Measurements from ENCODE around the gene CNTNAP2.

DNA sequence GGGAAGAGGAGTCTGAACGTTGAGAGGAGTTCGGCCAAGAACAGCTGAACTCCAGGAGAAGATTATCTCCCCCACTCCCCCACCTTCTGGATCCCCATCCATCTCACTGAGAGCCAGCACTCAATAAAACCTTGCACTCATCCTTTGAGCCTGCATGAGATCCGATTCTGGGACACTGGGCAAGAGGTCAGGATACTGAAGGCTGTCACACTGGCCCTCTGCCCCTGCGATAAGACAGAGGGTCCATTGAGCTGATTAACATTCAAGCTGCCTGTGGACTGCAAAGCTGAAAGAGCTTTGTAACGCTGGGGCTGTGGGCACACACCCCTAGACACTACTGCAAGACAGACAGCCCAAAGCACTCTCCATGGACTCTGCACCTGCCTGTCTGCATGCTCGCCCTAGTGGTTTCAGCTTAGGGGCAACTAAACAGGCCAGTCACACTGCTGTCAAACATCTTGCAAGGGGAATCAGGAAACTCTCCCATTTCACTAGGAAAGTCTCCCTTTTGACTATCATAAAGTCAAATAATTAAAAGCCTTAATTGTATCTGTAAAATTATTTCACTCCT lies 42.3 kb upstream of the CNTNAP2 start:
- TF ChIP-seq, protein P1, sequence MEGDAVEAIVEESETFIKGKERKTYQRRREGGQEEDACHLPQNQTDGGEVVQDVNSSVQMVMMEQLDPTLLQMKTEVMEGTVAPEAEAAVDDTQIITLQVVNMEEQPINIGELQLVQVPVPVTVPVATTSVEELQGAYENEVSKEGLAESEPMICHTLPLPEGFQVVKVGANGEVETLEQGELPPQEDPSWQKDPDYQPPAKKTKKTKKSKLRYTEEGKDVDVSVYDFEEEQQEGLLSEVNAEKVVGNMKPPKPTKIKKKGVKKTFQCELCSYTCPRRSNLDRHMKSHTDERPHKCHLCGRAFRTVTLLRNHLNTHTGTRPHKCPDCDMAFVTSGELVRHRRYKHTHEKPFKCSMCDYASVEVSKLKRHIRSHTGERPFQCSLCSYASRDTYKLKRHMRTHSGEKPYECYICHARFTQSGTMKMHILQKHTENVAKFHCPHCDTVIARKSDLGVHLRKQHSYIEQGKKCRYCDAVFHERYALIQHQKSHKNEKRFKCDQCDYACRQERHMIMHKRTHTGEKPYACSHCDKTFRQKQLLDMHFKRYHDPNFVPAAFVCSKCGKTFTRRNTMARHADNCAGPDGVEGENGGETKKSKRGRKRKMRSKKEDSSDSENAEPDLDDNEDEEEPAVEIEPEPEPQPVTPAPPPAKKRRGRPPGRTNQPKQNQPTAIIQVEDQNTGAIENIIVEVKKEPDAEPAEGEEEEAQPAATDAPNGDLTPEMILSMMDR (tag by site-specific recombination; IDR thresholded peaks at IDR 0.05), result no peak
- TF ChIP-seq, protein P2, sequence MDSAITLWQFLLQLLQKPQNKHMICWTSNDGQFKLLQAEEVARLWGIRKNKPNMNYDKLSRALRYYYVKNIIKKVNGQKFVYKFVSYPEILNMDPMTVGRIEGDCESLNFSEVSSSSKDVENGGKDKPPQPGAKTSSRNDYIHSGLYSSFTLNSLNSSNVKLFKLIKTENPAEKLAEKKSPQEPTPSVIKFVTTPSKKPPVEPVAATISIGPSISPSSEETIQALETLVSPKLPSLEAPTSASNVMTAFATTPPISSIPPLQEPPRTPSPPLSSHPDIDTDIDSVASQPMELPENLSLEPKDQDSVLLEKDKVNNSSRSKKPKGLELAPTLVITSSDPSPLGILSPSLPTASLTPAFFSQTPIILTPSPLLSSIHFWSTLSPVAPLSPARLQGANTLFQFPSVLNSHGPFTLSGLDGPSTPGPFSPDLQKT (IDR thresholded peaks at IDR 0.05; ENCODE audit: borderline replicate concordance, low read depth, low read length), result no peak
- TF ChIP-seq ZNF274 (IDR thresholded peaks at IDR 0.05; ENCODE audit: low read length) (no peak), ZNF274 (tag by site-specific recombination; IDR thresholded peaks at IDR 0.05; ENCODE audit: borderline replicate concordance) (no peak), ZNF114 (tag by site-specific recombination; IDR thresholded peaks at IDR 0.05) (no peak), ZNF184 (tag by site-specific recombination; IDR thresholded peaks at IDR 0.05) (no peak), TCF7L2 (IDR thresholded peaks at IDR 0.05; ENCODE audit: borderline replicate concordance, low read depth, low read length) (no peak), ZNF138 (tag by site-specific recombination; IDR thresholded peaks at IDR 0.05; ENCODE audit: borderline replicate concordance) (no peak), ZNF785 (tag by site-specific recombination; IDR thresholded peaks at IDR 0.05) (no peak)
- TF ChIP-seq, protein P3, sequence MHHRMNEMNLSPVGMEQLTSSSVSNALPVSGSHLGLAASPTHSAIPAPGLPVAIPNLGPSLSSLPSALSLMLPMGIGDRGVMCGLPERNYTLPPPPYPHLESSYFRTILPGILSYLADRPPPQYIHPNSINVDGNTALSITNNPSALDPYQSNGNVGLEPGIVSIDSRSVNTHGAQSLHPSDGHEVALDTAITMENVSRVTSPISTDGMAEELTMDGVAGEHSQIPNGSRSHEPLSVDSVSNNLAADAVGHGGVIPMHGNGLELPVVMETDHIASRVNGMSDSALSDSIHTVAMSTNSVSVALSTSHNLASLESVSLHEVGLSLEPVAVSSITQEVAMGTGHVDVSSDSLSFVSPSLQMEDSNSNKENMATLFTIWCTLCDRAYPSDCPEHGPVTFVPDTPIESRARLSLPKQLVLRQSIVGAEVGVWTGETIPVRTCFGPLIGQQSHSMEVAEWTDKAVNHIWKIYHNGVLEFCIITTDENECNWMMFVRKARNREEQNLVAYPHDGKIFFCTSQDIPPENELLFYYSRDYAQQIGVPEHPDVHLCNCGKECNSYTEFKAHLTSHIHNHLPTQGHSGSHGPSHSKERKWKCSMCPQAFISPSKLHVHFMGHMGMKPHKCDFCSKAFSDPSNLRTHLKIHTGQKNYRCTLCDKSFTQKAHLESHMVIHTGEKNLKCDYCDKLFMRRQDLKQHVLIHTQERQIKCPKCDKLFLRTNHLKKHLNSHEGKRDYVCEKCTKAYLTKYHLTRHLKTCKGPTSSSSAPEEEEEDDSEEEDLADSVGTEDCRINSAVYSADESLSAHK (tag by site-specific recombination; IDR thresholded peaks at IDR 0.05), result no peak
- TF ChIP-seq, protein P4, sequence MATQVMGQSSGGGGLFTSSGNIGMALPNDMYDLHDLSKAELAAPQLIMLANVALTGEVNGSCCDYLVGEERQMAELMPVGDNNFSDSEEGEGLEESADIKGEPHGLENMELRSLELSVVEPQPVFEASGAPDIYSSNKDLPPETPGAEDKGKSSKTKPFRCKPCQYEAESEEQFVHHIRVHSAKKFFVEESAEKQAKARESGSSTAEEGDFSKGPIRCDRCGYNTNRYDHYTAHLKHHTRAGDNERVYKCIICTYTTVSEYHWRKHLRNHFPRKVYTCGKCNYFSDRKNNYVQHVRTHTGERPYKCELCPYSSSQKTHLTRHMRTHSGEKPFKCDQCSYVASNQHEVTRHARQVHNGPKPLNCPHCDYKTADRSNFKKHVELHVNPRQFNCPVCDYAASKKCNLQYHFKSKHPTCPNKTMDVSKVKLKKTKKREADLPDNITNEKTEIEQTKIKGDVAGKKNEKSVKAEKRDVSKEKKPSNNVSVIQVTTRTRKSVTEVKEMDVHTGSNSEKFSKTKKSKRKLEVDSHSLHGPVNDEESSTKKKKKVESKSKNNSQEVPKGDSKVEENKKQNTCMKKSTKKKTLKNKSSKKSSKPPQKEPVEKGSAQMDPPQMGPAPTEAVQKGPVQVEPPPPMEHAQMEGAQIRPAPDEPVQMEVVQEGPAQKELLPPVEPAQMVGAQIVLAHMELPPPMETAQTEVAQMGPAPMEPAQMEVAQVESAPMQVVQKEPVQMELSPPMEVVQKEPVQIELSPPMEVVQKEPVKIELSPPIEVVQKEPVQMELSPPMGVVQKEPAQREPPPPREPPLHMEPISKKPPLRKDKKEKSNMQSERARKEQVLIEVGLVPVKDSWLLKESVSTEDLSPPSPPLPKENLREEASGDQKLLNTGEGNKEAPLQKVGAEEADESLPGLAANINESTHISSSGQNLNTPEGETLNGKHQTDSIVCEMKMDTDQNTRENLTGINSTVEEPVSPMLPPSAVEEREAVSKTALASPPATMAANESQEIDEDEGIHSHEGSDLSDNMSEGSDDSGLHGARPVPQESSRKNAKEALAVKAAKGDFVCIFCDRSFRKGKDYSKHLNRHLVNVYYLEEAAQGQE (tag by site-specific recombination; IDR thresholded peaks at IDR 0.05), result no peak
